H1 (cell line): ENCODE data around the gene ANO2. TPM values are rescaled to one million over a fixed set of nuclear protein-coding genes. Genes with fewer than 3 reads are reported as not detected.

Source experiments
- CTCF ChIA-PET: fragments of 300-600 bp; sonication (Branson Sonifier 250); formaldehyde crosslinking; loops from one replicate; lab custom pipeline; 2021; ENCODE audit not compliant: partially characterized antibody; lab: Charles Lee
- POLR2A ChIA-PET: fragments of 300-600 bp; sonication (Branson Sonifier 250); formaldehyde crosslinking; loops from one replicate; lab custom pipeline; 2021; ENCODE audit warnings: inconsistent platforms; ENCODE audit not compliant: partially characterized antibody; lab: Charles Lee
- DNase-seq, 2 experiments: peaks; one replicate each; pipeline versions ENCODE4 v3.0.0 to v3.0.0-alpha.2; 2010 to 2022; ENCODE audit warnings: low spot score in 2 of 2, low read depth in 1 of 2, mixed read lengths in 1 of 2
- FAIRE-seq: peaks from 2 replicates; lab custom pipeline; 2011; peaks lifted over from hg19 to GRCh38; lab: Jason Lieb, UNC
- H2AFZ ChIP-seq: 2 replicates; pipeline ENCODE4 v1.8.1; 2012; ENCODE audit warnings: low read length, inconsistent platforms
- H2AK5ac ChIP-seq: 2 replicates; pipeline ENCODE4 v1.6.1; 2013; ENCODE audit warnings: low read depth, low read length
- H2BK120ac ChIP-seq: replicated peaks from 2 replicates; pipeline ENCODE3; 2013; ENCODE audit warnings: low read depth, low read length, inconsistent platforms
- H2BK12ac ChIP-seq: 2 replicates; pipeline ENCODE4 v1.6.1; 2013; ENCODE audit warnings: low read depth, low read length
- H2BK15ac ChIP-seq: 2 replicates; pipeline ENCODE4 v1.6.1; 2013; ENCODE audit warnings: low read length
- H2BK20ac ChIP-seq: 2 replicates; pipeline ENCODE4 v1.6.1; 2013; ENCODE audit warnings: low read length
- H2BK5ac ChIP-seq: 2 replicates; pipeline ENCODE4 v1.6.1; 2013; ENCODE audit warnings: low read depth, low read length
- H3K14ac ChIP-seq: 2 replicates; pipeline ENCODE4 v1.6.1; 2013; ENCODE audit warnings: inconsistent platforms; ENCODE audit not compliant: insufficient read length
- H3K18ac ChIP-seq: 2 replicates; pipeline ENCODE4 v1.6.1; 2013; ENCODE audit warnings: low read length; ENCODE audit errors: extremely low read depth
- H3K23ac ChIP-seq: 2 replicates; pipeline ENCODE4 v1.6.1; 2013; ENCODE audit warnings: inconsistent platforms; ENCODE audit not compliant: insufficient read length
- H3K23me2 ChIP-seq: 2 replicates; pipeline ENCODE4 v1.6.1; 2013; ENCODE audit warnings: low read depth, low read length
- H3K27ac ChIP-seq: 2 replicates; pipeline ENCODE4 v1.6.1; 2011; ENCODE audit warnings: low read depth, low read length, inconsistent platforms
- H3K27me3 ChIP-seq, 4 experiments: replicated peaks in 1 of 4; 1 replicate in 1 of 4; 2 replicates in 3 of 4; pipeline versions ENCODE4 v1.6.1 to v1.8.1; 2011 to 2013; ENCODE audit warnings: low read length in 3 of 4, mild to moderate bottlenecking in 3 of 4, inconsistent platforms in 2 of 4, mixed read lengths in 2 of 4, moderate library complexity in 1 of 4; ENCODE audit not compliant: control insufficient read depth in 3 of 4, insufficient read depth in 3 of 4; ENCODE audit errors: extremely low read depth in 1 of 4
- H3K36me3 ChIP-seq, 4 experiments: 2 replicates each; pipeline versions ENCODE4 v1.6.1 to v1.8.1; 2011 to 2013; ENCODE audit warnings: mild to moderate bottlenecking in 4 of 4, low read length in 3 of 4, moderate library complexity in 2 of 4, control low read depth in 1 of 4, inconsistent platforms in 1 of 4; ENCODE audit not compliant: insufficient read depth in 4 of 4, control insufficient read depth in 2 of 4
- H3K4ac ChIP-seq: replicated peaks from 2 replicates; pipeline ENCODE3; 2013; ENCODE audit warnings: low read length, low read depth, mixed read lengths, inconsistent platforms; ENCODE audit not compliant: insufficient read length
- H3K4me1 ChIP-seq, 4 experiments: replicated peaks in 1 of 4; 1 replicate in 1 of 4; 2 replicates in 3 of 4; pipeline versions ENCODE4 v1.6.1 to v1.8.1; 2011 to 2013; ENCODE audit warnings: low read length in 3 of 4, inconsistent platforms in 2 of 4, mixed read lengths in 1 of 4; ENCODE audit not compliant: insufficient read depth in 4 of 4, control insufficient read depth in 3 of 4
- H3K4me2 ChIP-seq, 2 experiments: 2 replicates each; pipeline versions ENCODE4 v1.6.1 to v1.8.1; 2011 to 2013; ENCODE audit warnings: low read depth in 2 of 2, low read length in 2 of 2, control low read depth in 1 of 2, inconsistent platforms in 1 of 2, mild to moderate bottlenecking in 1 of 2; ENCODE audit not compliant: insufficient read depth in 1 of 2
- H3K4me3 ChIP-seq, 4 experiments: fragments of 200-600, 300-600 bp in 1 of 4; sonication (generic), shearing (Covaris generic), sonication (Bioruptor Twin) in 1 of 4; 2 replicates each; pipeline versions ENCODE4 v1.5.1 to v1.8.1; 2011 to 2016; ENCODE audit warnings: low read length in 4 of 4, low read depth in 3 of 4, control low read depth in 2 of 4, inconsistent platforms in 2 of 4, mild to moderate bottlenecking in 2 of 4, mixed read lengths in 1 of 4, moderate library complexity in 1 of 4; ENCODE audit not compliant: insufficient read depth in 2 of 4; ENCODE audit errors: extremely low read depth in 1 of 4
- H3K56ac ChIP-seq: replicated peaks from 2 replicates; pipeline ENCODE3; 2013; ENCODE audit warnings: low read depth, mild to moderate bottlenecking, mixed read lengths, low read length, inconsistent platforms; ENCODE audit not compliant: insufficient read length
- H3K79me1 ChIP-seq: 2 replicates; pipeline ENCODE4 v1.6.1; 2013; ENCODE audit warnings: low read depth, low read length, control low read depth
- H3K79me2 ChIP-seq, 2 experiments: 2 replicates each; pipeline versions ENCODE4 v1.6.1 to v1.8.1; 2012 to 2013; ENCODE audit warnings: low read length in 2 of 2, mild to moderate bottlenecking in 2 of 2, inconsistent platforms in 1 of 2; ENCODE audit not compliant: insufficient read depth in 2 of 2, control insufficient read depth in 1 of 2
- H3K9ac ChIP-seq, 4 experiments: replicated peaks in 1 of 4; 1 replicate in 1 of 4; 2 replicates in 3 of 4; pipeline versions ENCODE4 v1.6.1 to v1.8.1; 2011 to 2013; ENCODE audit warnings: low read depth in 3 of 4, low read length in 3 of 4, control low read depth in 2 of 4, mild to moderate bottlenecking in 2 of 4, moderate library complexity in 2 of 4, inconsistent platforms in 1 of 4; ENCODE audit errors: extremely low read depth in 1 of 4
- H3K9me3 ChIP-seq, 2 experiments: 2 replicates each; pipeline versions ENCODE4 v1.6.1 to v1.8.1; 2012 to 2013; ENCODE audit warnings: mild to moderate bottlenecking in 2 of 2, moderate library complexity in 2 of 2, control low read depth in 1 of 2, inconsistent platforms in 1 of 2, low read depth in 1 of 2, low read length in 1 of 2, mixed read lengths in 1 of 2; ENCODE audit not compliant: insufficient read depth in 2 of 2
- H4K20me1 ChIP-seq, 2 experiments: replicated peaks in 1 of 2; 2 replicates each; pipeline versions ENCODE3 to v1.8.1; 2011 to 2013; ENCODE audit warnings: inconsistent platforms in 2 of 2, low read length in 2 of 2, mild to moderate bottlenecking in 1 of 2; ENCODE audit not compliant: insufficient read depth in 2 of 2, control insufficient read depth in 1 of 2
- H4K5ac ChIP-seq: 2 replicates; pipeline ENCODE4 v1.6.1; 2013; ENCODE audit warnings: low read length, low read depth, mixed read lengths, inconsistent platforms; ENCODE audit not compliant: insufficient read length
- H4K8ac ChIP-seq: 2 replicates; pipeline ENCODE4 v1.8.0; 2013; ENCODE audit warnings: mild to moderate bottlenecking, moderate library complexity, low read length, inconsistent platforms; ENCODE audit not compliant: insufficient read depth; ENCODE audit errors: extremely low read depth
- H4K91ac ChIP-seq: replicated peaks from 2 replicates; pipeline ENCODE3; 2013; ENCODE audit warnings: low read length, mixed read lengths, inconsistent platforms; ENCODE audit not compliant: insufficient read length
- EP300 ChIP-seq, 2 experiments: IDR thresholded peaks; 1 replicate in 1 of 2; 2 replicates in 1 of 2; pipeline ENCODE4 v1.6.1; 2011 to 2012; ENCODE audit warnings: low read depth in 2 of 2, low read length in 2 of 2, mild to moderate bottlenecking in 2 of 2, borderline replicate concordance in 1 of 2, inconsistent platforms in 1 of 2, moderate library complexity in 1 of 2
- EZH2 ChIP-seq: fragments of 200-600 bp; sonication (generic); IDR thresholded peaks from 2 replicates; pipeline ENCODE4 v1.7.1; 2012; ENCODE audit warnings: low read depth, mild to moderate bottlenecking, moderate library complexity, low read length, inconsistent platforms; ENCODE audit not compliant: severe bottlenecking
- GTF2F1 ChIP-seq: IDR thresholded peaks from 2 replicates; pipeline ENCODE4 v1.6.1; 2012; ENCODE audit warnings: low read depth, low read length, improper control_type of control experiment, borderline replicate concordance
- KDM1A ChIP-seq: fragments of 200-600, 300-600 bp; sonication (generic); IDR thresholded peaks from 2 replicates; pipeline ENCODE4 v1.7.1; 2016; ENCODE audit warnings: mild to moderate bottlenecking, low read length, borderline replicate concordance
- NANOG ChIP-seq: IDR thresholded peaks from 2 replicates; pipeline ENCODE4 v1.6.1; 2011; ENCODE audit warnings: low read length, low read depth, mild to moderate bottlenecking, inconsistent platforms; ENCODE audit not compliant: insufficient read depth, poor library complexity, severe bottlenecking
- NRF1 ChIP-seq: IDR thresholded peaks from 2 replicates; pipeline ENCODE4 v1.6.1; 2011; ENCODE audit warnings: mild to moderate bottlenecking, low read depth, low read length, improper control_type of control experiment
- POLR2A ChIP-seq, 2 experiments: IDR thresholded peaks; 1 replicate in 1 of 2; 2 replicates in 1 of 2; pipeline ENCODE4 v1.6.1; 2011; ENCODE audit warnings: low read depth in 2 of 2, low read length in 2 of 2, mild to moderate bottlenecking in 2 of 2; ENCODE audit errors: control extremely low read depth in 1 of 2
- POLR2AphosphoS5 ChIP-seq: IDR thresholded peaks from 2 replicates; pipeline ENCODE4 v1.6.1; 2011; ENCODE audit warnings: low read depth, low read length
- RNF2 ChIP-seq: fragments of 200-900, 300-1000 bp; sonication (generic); IDR thresholded peaks from 2 replicates; pipeline ENCODE4 v1.7.1; 2016; ENCODE audit warnings: borderline replicate concordance, low read depth, mild to moderate bottlenecking, antibody characterized with exemption, low read length; ENCODE audit not compliant: poor library complexity, severe bottlenecking; ENCODE audit errors: missing control alignments
- SIRT6 ChIP-seq: IDR thresholded peaks from one replicate; pipeline ENCODE4 v1.7.1; 2012; ENCODE audit warnings: low read length, inconsistent platforms
- ZNF274 ChIP-seq: IDR thresholded peaks from 2 replicates; pipeline ENCODE4 v1.7.0; 2012; ENCODE audit warnings: low read length, borderline replicate concordance; ENCODE audit errors: extremely low read depth
- WGBS, 2 experiments: shearing (Covaris generic) in 1 of 2; methylation state at CpG; one replicate each; pipeline versions ENCODE4 v1.1.6 to v1.1.7; 2013 to 2015; ENCODE audit warnings: low lambda C conversion rate in 2 of 2, mixed read lengths in 2 of 2, inconsistent platforms in 1 of 2, low coverage in 1 of 2, missing lambda C conversion rate in 1 of 2; ENCODE audit not compliant: insufficient replicate concordance in 2 of 2, insufficient coverage in 1 of 2, insufficient read length in 1 of 2; ENCODE audit errors: extremely low coverage in 1 of 2, missing lambda C conversion rate in 1 of 2; 5-methylcytosine and 5-hydroxymethylcytosine counted together
- polyA plus RNA-seq, 7 experiments: library from polyadenylated mRNA; depleted of rRNA in 3 of 7; stranded (reverse) in 5 of 7; unstranded in 2 of 7; fragments of >200 nt in 5 of 7; fragments of 200-250 nt in 2 of 7; gene quantifications; 1 replicate in 5 of 7; 2 replicates in 1 of 7; 4 replicates in 1 of 7; pipeline versions ENCODE4 v1.2.1 to v1.2.3, GENCODE V29; 2011 to 2013; ENCODE audit warnings: missing spikeins in 2 of 7, mixed read lengths in 2 of 7
- total RNA-seq: library from RNA; stranded (reverse); fragmentation: NEBNext Ultra II Directional; extraction: Animal tissue kit (Norgen Biotek cat#: 25700); gene quantifications from 2 replicates; pipeline ENCODE4 v1.2.1, GENCODE V29; 2021

The ANO2 gene
- total and polyA plus RNA-seq, 2 of the 8 experiments (the other 6 are each of a cell fraction or from before 2014, with no cell fraction given) = 1.9 to 5.5 TPM

DNA sequence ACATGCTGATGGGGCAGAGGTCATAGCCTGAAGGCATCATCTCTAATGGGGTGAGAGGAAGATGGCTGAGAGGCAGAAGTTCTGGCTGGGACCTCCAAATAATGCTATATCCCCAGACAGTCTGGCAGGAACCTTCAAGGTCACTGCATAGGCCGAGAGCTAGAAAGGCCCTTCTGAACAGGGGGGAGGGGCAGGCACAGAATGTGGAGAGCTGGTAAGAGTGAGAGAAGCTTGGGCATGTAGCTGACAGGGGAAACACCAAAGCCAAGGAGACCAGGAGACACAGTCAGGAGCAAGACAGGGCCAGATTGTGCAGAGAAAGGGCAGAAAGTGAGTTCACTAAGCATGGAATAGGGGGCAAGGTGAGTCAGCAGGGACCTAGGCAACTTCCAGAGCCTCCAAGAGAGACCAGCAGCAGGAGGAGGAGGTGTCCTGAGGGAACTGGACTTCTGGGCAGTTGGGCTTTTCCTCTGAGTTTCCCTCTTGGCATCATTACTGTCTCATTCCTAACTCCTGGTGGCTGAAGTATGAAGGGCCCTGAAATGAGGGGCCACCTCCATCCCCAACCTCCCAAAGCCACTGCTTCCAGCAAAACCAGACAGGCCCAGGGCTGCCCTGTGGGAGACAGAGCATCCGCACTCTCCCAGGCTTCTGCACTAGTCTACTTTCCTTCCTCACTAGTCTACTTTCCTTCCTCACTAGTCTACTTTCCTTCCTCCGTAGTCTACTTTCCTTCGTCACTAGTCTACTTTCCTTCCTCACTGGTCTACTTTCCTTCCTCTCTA is 17.1 kb downstream of the ANO2 start:
- H3K4me2 ChIP-seq = no peak overlapping the region
- no peak overlapping the region for H3K14ac ChIP-seq
- H4K8ac ChIP-seq = no peak overlapping the region
- 88% methylated on average over 4 of the region's 4 CpGs; no CpG with 5 or more reads in 1 of the 2 experiments for WGBS, 2 experiments
- H3K27me3 ChIP-seq = no peaks in the 10 kb centered on the region
- no peak overlapping the region for H3K56ac ChIP-seq
- no peak overlapping the region for H3K9ac ChIP-seq
- H2AK5ac ChIP-seq = no peak overlapping the region
- no peak overlapping the region for H3K23ac ChIP-seq
- H2BK12ac ChIP-seq = no peak overlapping the region
- no peak overlapping the region; the same call in 1 of the 2 replicates for H3K18ac ChIP-seq
- no peaks in the 10 kb centered on the region for H3K36me3 ChIP-seq
- no peaks in the 10 kb centered on the region for H3K9me3 ChIP-seq
- no peak overlapping the region for H2BK15ac ChIP-seq
- TF ChIP-seq SIRT6 = no peak
- no peak for TF ChIP-seq GTF2F1
- TF ChIP-seq ZNF274 = no peak
- TF ChIP-seq POLR2A (IDR thresholded peaks at IDR 0.05; ENCODE audit: control extremely low read depth in 1 of 2, low read depth in 2 of 2, low read length in 2 of 2) = no peak
- no peak for TF ChIP-seq KDM1A
- TF ChIP-seq EZH2 = no peak
- no peak for TF ChIP-seq RNF2
- TF ChIP-seq NANOG = no peak
- TF ChIP-seq NRF1 = no peak
- no peak for TF ChIP-seq POLR2AphosphoS5
- no peak for TF ChIP-seq EP300 (IDR thresholded peaks at IDR 0.05; ENCODE audit: borderline replicate concordance in 1 of 2, low read depth in 2 of 2, low read length in 2 of 2)
- DNase-seq (no peak), FAIRE-seq (no peak)
- H3K79me1 ChIP-seq = no peaks in the 10 kb centered on the region
- H2BK5ac ChIP-seq = no peak overlapping the region
- no peak overlapping the region for H2BK120ac ChIP-seq
- no peak overlapping the region for H3K4ac ChIP-seq
- no peak overlapping the region for H2AFZ ChIP-seq
- CTCF ChIA-PET = interaction anchor here (0.7 to 2.1 kb wide), 5 partner anchors 10 to 112 kb away, joined by 3 to 6 read pairs (median 3); no protein-coding TSS in a partner anchor
- no peak overlapping the region for H4K5ac ChIP-seq
- H2BK20ac ChIP-seq = no peak overlapping the region
- no peaks in the 10 kb centered on the region for H4K20me1 ChIP-seq
- H3K79me2 ChIP-seq = no peaks in the 10 kb centered on the region
- no peak overlapping the region for H3K27ac ChIP-seq
- H3K23me2 ChIP-seq = peaks cover 2% of the 10 kb centered on the region; the same call in 1 of the 2 replicates
- H3K4me1 ChIP-seq = no peaks in the 10 kb centered on the region
- no peak overlapping the region for H4K91ac ChIP-seq
- no peak overlapping the region for H3K4me3 ChIP-seq
- POLR2A ChIA-PET = no interaction called here
